ENCODE results near the gene FFAR4.

The FFAR4 gene

GRCh38 chr10:93601146-93601773 lies 34.8 kb downstream of the FFAR4 start, which contains the start of gene RBP4:
Gene RBP4, minus strand, starts transcription at chr10:93601235. Its CDS starts 207 bp downstream, at chr10:93601028.
- Histone ChIP-seq H3K27ac (ENCODE audit: low read length) (no peak within 1 kb of the TSS), H3K4me3 (ENCODE audit: low read depth in 1 of 2, low read length in 2 of 2) (peak within 1 kb of the TSS in 1 of 2 donors; percentile 54), H3K36me3 (ENCODE audit: control insufficient read depth in 1 of 2, insufficient read depth in 2 of 2, low read length in 2 of 2) (no peaks in the 10 kb centered on the region), H3K27me3 (ENCODE audit: low read depth, low read length) (peaks cover 23% of the 10 kb centered on the region), H3K4me1 (ENCODE audit: control insufficient read depth in 1 of 2, insufficient read depth in 2 of 2, low read length in 2 of 2) (peaks cover 0 to 11% of the 10 kb centered on the region in 2 donors), H3K9me3 (ENCODE audit: control insufficient read depth in 1 of 2, low read length in 2 of 2) (no peaks in the 10 kb centered on the region)

DNA sequence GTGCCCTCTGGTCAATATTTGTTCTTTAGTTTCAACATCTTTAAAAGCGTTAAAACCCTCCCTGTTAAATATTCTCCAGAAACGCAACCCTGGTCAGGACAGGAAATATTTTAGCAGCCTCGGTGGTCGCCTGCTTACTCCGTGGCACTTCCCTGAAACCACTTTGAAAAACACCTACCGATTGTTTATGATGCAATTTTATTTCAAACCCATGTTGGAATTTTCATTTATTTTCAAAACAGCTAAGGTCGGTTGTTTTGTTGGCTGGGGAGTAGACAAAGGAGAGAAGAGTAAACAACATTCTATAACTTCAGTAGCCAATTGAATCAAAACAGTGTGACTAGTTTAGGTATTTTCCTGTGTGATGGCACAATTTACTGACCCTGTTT lies 35.3 kb downstream of the FFAR4 start:
- no peak overlapping the region for H3K27ac ChIP-seq (ENCODE audit: low read length)
- no peaks in the 10 kb centered on the region for H3K36me3 ChIP-seq (ENCODE audit: control insufficient read depth in 1 of 2, insufficient read depth in 2 of 2, low read length in 2 of 2)
- peaks cover 23% of the 10 kb centered on the region for H3K27me3 ChIP-seq (ENCODE audit: low read depth, low read length)
- H3K4me3 ChIP-seq (ENCODE audit: low read depth in 1 of 2, low read length in 2 of 2) = no peak overlapping the region
- peaks cover 0 to 11% of the 10 kb centered on the region in 2 donors for H3K4me1 ChIP-seq (ENCODE audit: control insufficient read depth in 1 of 2, insufficient read depth in 2 of 2, low read length in 2 of 2)
- no peaks in the 10 kb centered on the region for H3K9me3 ChIP-seq (ENCODE audit: control insufficient read depth in 1 of 2, low read length in 2 of 2)

DNA sequence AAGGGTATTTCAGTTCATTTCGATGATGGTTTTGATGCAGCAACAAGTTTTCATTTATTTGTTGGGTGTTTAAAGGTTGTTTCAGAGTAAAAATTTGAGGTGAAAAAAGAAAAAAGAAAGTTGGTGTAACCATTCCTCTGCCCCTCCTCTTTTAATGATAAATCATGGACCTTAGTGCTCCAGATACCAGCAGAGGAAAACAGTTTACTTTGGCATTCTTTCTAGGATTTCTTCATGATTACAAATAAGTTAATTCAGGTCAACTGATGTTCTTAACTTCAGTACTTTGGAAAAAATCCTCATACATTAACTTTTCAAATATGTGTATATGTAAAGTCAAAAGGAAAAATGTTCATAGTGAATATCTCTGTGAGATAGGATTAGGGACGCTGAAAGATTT lies 36.6 kb downstream of the FFAR4 start:
- Histone ChIP-seq H3K36me3 (ENCODE audit: control insufficient read depth in 1 of 2, insufficient read depth in 2 of 2, low read length in 2 of 2) (no peaks in the 10 kb centered on the region), H3K4me1 (ENCODE audit: control insufficient read depth in 1 of 2, insufficient read depth in 2 of 2, low read length in 2 of 2) (peaks cover 0 to 11% of the 10 kb centered on the region in 2 donors), H3K4me3 (ENCODE audit: low read depth in 1 of 2, low read length in 2 of 2) (no peak overlapping the region), H3K27me3 (ENCODE audit: low read depth, low read length) (peaks cover 23% of the 10 kb centered on the region), H3K27ac (ENCODE audit: low read length) (no peak overlapping the region), H3K9me3 (ENCODE audit: control insufficient read depth in 1 of 2, low read length in 2 of 2) (peaks cover 0 to 3% of the 10 kb centered on the region in 2 donors)

DNA sequence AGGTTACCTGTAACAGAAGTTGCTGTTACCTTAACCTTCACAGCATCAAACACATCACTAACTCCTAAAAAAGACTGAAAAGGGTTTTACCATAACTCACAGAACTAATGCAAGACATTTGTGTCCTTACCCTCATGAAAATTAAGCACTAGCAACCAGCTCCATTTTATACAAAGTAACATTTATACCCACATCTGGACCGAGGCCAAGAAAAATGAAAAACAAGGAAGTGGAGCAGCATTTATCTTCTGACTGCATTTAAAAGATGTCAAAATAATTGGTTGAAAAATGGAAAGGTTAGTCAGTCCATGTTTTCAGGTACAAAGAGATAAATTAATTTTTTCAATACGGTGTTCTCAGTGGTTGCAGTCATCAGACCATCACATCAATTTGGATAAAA lies 37.7 kb downstream of the FFAR4 start:
- Histone ChIP-seq H3K27ac (ENCODE audit: low read length) (no peak overlapping the region), H3K9me3 (ENCODE audit: control insufficient read depth in 1 of 2, low read length in 2 of 2) (peaks cover 0 to 3% of the 10 kb centered on the region in 2 donors), H3K27me3 (ENCODE audit: low read depth, low read length) (peaks cover 23% of the 10 kb centered on the region), H3K4me3 (ENCODE audit: low read depth in 1 of 2, low read length in 2 of 2) (no peak overlapping the region), H3K4me1 (ENCODE audit: control insufficient read depth in 1 of 2, insufficient read depth in 2 of 2, low read length in 2 of 2) (peaks cover 0 to 11% of the 10 kb centered on the region in 2 donors), H3K36me3 (ENCODE audit: control insufficient read depth in 1 of 2, insufficient read depth in 2 of 2, low read length in 2 of 2) (no peaks in the 10 kb centered on the region)

- no peaks in the 10 kb centered on the region for H3K36me3 ChIP-seq (ENCODE audit: control insufficient read depth in 1 of 2, insufficient read depth in 2 of 2, low read length in 2 of 2)
- H3K4me1 ChIP-seq (ENCODE audit: control insufficient read depth in 1 of 2, insufficient read depth in 2 of 2, low read length in 2 of 2) = no peaks in the 10 kb centered on the region
- peaks cover 0 to 3% of the 10 kb centered on the region in 2 donors for H3K9me3 ChIP-seq (ENCODE audit: control insufficient read depth in 1 of 2, low read length in 2 of 2)
- peaks cover 6% of the 10 kb centered on the region for H3K27me3 ChIP-seq (ENCODE audit: low read depth, low read length)
- H3K4me3 ChIP-seq (ENCODE audit: low read depth in 1 of 2, low read length in 2 of 2) = no peak overlapping the region
- no peak overlapping the region for H3K27ac ChIP-seq (ENCODE audit: low read length)
Observed at GRCh38 chr10:93608421-93608820, 42.0 kb downstream of the FFAR4 start.

DNA sequence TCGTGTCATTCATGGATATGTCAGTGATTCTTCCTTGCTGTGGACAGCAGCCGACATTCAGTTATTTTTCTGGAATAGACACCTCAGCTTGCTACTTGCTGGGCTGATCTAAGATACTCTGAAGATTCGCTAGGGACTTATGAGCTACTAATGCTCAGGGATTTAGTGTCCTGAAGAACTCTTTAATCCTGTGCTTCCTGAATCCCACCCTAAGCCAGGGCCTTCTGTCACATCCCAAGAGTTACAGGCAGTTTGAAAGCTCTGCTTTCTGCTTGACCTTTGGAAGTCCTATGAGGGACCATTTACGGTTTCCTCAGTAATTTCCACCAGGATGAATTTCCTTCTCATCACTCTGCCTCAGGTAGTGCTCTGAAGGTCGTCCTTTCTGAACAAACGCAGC lies 45.8 kb downstream of the FFAR4 start, which contains the start of gene PDE6C:
Gene PDE6C (plus strand): TSS at position 227 of the 400 bp plus-strand sequence. CDS start 189 bp downstream, outside the sequence.
- H3K9me3 ChIP-seq (ENCODE audit: control insufficient read depth in 1 of 2, low read length in 2 of 2) = peaks cover 0 to 3% of the 10 kb centered on the region in 2 donors
- no peaks in the 10 kb centered on the region for H3K36me3 ChIP-seq (ENCODE audit: control insufficient read depth in 1 of 2, insufficient read depth in 2 of 2, low read length in 2 of 2)
- H3K27ac ChIP-seq (ENCODE audit: low read length) = no peak within 1 kb of the TSS
- no peak within 1 kb of the TSS for H3K4me3 ChIP-seq (ENCODE audit: low read depth in 1 of 2, low read length in 2 of 2)
- peaks cover 0 to 3% of the 10 kb centered on the region in 2 donors for H3K4me1 ChIP-seq (ENCODE audit: control insufficient read depth in 1 of 2, insufficient read depth in 2 of 2, low read length in 2 of 2)
- H3K27me3 ChIP-seq (ENCODE audit: low read depth, low read length) = peaks cover 3% of the 10 kb centered on the region

DNA sequence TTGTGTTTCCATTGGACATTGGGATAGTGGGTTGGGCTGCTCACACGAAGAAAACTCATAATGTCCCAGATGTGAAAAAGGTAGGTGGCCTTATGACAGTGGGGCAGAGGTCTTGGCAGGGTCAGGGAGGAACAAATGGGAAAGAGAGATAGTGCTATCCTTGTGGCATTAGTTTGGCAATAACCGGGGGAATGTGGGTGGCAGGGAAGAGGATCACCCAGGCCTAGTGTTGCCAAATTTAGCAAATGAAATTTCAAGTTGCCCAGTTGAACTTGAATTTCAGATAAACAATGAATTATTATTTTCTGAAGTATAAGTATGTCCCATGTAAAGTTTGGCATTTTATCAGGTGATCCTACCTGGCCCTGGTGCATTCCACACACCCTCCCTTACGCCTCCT lies 46.7 kb downstream of the FFAR4 start:
- Histone ChIP-seq H3K4me1 (ENCODE audit: control insufficient read depth in 1 of 2, insufficient read depth in 2 of 2, low read length in 2 of 2) (peaks cover 0 to 3% of the 10 kb centered on the region in 2 donors), H3K36me3 (ENCODE audit: control insufficient read depth in 1 of 2, insufficient read depth in 2 of 2, low read length in 2 of 2) (no peaks in the 10 kb centered on the region), H3K27me3 (ENCODE audit: low read depth, low read length) (peaks cover 3% of the 10 kb centered on the region), H3K9me3 (ENCODE audit: control insufficient read depth in 1 of 2, low read length in 2 of 2) (no peaks in the 10 kb centered on the region), H3K4me3 (ENCODE audit: low read depth in 1 of 2, low read length in 2 of 2) (no peak overlapping the region), H3K27ac (ENCODE audit: low read length) (no peak overlapping the region)

GRCh38 chr10:93614101-93614825 lies 47.8 kb downstream of the FFAR4 start:
- H3K27ac ChIP-seq (ENCODE audit: low read length) = no peak overlapping the region
- peaks cover 3% of the 10 kb centered on the region for H3K27me3 ChIP-seq (ENCODE audit: low read depth, low read length)
- H3K4me1 ChIP-seq (ENCODE audit: control insufficient read depth in 1 of 2, insufficient read depth in 2 of 2, low read length in 2 of 2) = peaks cover 0 to 3% of the 10 kb centered on the region in 2 donors
- no peak overlapping the region for H3K4me3 ChIP-seq (ENCODE audit: low read depth in 1 of 2, low read length in 2 of 2)
- H3K36me3 ChIP-seq (ENCODE audit: control insufficient read depth in 1 of 2, insufficient read depth in 2 of 2, low read length in 2 of 2) = no peaks in the 10 kb centered on the region
- no peaks in the 10 kb centered on the region for H3K9me3 ChIP-seq (ENCODE audit: control insufficient read depth in 1 of 2, low read length in 2 of 2)

DNA sequence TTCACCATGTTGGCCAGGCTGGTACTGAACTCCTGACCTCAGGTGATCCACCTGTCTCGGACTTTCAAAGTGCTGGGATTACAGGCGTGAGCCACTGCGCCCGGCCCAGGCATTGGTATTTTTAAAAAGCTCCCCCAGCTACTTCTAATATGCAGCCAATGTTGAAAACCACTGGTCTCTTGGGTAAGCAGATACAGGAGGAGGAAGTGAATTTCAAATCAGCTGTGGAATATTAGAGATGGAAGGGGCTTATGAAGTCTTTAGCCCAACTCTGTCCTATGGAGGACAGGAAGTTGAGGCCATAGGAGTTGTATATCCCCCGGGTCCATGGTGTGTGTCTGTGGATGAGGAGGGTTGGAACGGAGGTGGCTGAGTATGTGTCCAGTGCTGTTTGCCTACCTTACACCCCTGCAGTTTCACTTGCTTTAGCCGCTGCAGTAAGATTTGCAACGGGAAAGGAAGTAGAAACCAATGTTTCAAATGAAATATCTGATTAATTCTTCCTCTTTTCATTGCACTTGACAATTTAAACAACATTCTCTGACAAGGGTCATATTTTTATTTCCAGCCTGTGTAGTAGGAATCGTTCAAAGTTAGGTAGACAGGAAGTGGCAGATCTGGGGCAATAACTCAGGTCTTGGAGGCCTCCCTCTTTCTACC lies 49.2 kb downstream of the FFAR4 start:
- H3K4me1 ChIP-seq (ENCODE audit: control insufficient read depth in 1 of 2, insufficient read depth in 2 of 2, low read length in 2 of 2) = peaks cover 0 to 3% of the 10 kb centered on the region in 2 donors
- H3K27me3 ChIP-seq (ENCODE audit: low read depth, low read length) = peaks cover 3% of the 10 kb centered on the region
- no peaks in the 10 kb centered on the region for H3K9me3 ChIP-seq (ENCODE audit: control insufficient read depth in 1 of 2, low read length in 2 of 2)
- no peaks in the 10 kb centered on the region for H3K36me3 ChIP-seq (ENCODE audit: control insufficient read depth in 1 of 2, insufficient read depth in 2 of 2, low read length in 2 of 2)
- no peak overlapping the region for H3K27ac ChIP-seq (ENCODE audit: low read length)
- H3K4me3 ChIP-seq (ENCODE audit: low read depth in 1 of 2, low read length in 2 of 2) = no peak overlapping the region

- H3K27me3 ChIP-seq (ENCODE audit: low read depth, low read length) = no peaks in the 10 kb centered on the region
- H3K4me1 ChIP-seq (ENCODE audit: control insufficient read depth in 1 of 2, insufficient read depth in 2 of 2, low read length in 2 of 2) = peaks cover 0 to 3% of the 10 kb centered on the region in 2 donors
- no peak overlapping the region for H3K27ac ChIP-seq (ENCODE audit: low read length)
- no peaks in the 10 kb centered on the region for H3K9me3 ChIP-seq (ENCODE audit: control insufficient read depth in 1 of 2, low read length in 2 of 2)
- no peaks in the 10 kb centered on the region for H3K36me3 ChIP-seq (ENCODE audit: control insufficient read depth in 1 of 2, insufficient read depth in 2 of 2, low read length in 2 of 2)
- H3K4me3 ChIP-seq (ENCODE audit: low read depth in 1 of 2, low read length in 2 of 2) = no peak overlapping the region
Observed at GRCh38 chr10:93620925-93621324, 54.5 kb downstream of the FFAR4 start.

DNA sequence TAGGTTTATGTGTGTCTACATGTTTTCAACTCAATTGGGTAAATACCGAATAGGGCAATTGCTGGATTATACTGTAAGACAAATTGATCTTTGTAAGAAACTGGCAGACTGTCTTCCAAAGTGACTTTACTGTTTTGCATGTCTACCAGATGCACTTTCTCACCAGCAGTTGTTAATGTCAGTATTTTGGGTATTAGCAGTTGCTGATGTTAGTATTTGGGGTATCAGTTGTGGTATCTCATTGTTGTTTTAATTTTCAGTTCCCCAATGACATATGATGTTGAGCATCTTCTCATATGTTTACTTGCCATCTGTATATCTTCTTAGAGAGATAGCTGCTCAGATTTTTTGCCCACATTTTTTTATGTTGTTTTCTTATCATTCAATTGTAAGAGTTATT lies 56.5 kb downstream of the FFAR4 start:
- no peak overlapping the region for H3K4me3 ChIP-seq (ENCODE audit: low read depth in 1 of 2, low read length in 2 of 2)
- H3K36me3 ChIP-seq (ENCODE audit: control insufficient read depth in 1 of 2, insufficient read depth in 2 of 2, low read length in 2 of 2) = no peaks in the 10 kb centered on the region
- no peaks in the 10 kb centered on the region for H3K9me3 ChIP-seq (ENCODE audit: control insufficient read depth in 1 of 2, low read length in 2 of 2)
- H3K27me3 ChIP-seq (ENCODE audit: low read depth, low read length) = no peaks in the 10 kb centered on the region
- no peaks in the 10 kb centered on the region for H3K4me1 ChIP-seq (ENCODE audit: control insufficient read depth in 1 of 2, insufficient read depth in 2 of 2, low read length in 2 of 2)
- H3K27ac ChIP-seq (ENCODE audit: low read length) = no peak overlapping the region

Measured in muscle layer of duodenum (tissue), 2 donors.